Limb (tissue), 2 donors: ENCODE data around the gene CD79B.

ENCODE experiments used
- DNase-seq, 2 donors: peaks; one replicate each; pipeline ENCODE4 v3.0.0-alpha.2; 2016; ENCODE audit errors: extremely low spot score in 2 of 2

The CD79B gene

DNA sequence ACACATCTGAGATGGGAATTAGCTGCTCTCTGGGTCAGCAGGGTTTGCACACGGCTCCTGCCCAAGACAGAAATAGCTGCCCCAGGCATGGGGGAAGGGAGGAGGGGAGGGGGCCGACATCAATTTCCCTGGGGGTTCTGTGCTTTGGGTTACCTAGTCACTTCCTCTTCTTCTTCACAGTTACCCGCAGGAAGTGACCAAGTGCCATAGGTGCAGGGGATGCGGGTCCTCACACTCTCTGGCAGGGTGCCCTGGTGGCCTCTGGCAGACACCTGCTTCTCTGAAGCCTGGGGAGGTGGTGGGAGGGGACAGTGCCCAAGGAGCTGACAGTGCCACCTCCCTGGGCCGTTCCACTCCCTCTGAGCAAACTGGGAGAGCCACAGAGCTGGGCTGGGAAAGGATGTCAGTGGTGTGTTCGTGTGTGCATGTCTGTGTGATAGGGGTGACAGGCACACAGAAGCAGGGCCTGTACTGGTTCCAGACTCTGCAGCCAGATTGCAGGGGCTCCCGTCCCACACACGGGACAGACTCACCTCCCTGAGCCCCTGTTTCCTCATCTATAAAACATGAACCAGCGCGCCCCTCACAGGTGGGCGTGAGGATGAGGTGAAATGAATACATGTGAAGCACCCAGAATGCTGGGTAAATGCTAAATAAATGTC lies 22.4 kb upstream of the CD79B start:
- no peak for DNase-seq

DNA sequence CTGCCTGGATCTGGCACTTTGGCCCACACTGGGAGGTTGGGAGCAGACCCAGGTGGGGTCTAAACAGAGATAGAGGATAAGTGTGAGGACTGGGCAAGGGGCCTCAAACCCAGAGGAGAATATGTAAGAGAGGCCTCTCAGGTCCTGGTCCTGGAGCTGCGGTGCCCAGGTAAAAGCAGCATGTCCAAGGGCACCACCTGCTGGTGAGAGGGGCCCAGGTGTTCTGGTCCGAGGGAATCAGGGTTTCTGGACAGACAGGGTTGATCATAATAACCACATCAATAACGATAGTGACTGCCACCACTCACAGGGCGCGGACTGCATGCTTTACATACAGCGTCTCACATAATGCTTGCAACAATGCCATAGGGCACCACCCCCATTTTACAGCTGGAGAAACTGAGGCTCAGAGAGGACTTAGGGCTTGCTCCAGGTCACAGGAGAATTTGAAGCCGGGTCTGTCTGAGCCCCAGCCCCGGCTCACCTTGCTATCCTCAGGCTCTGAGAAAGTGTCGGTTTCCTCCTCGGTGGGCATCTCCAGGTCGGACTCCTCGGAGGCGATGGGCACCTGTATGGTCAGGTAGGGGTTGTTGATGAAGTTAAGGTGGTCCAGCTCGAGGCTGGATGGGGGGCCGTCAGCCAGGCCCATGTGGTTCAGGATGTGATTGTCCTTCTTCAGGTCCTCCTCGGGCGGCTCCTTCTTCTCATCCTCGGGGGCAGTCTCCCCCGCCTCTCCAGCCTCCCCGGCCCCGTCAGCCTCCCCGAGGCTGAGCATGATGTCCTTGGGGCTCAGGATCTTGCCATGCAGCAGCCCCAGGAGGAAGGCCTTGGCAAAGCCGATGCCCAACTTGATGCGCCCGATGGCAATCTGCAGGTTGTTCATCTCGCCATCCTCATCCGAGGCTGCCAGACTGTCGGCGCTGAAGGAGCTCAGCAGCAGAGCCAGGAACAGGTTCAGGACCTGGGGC lies 19.1 kb upstream of the CD79B start:
- no peak for DNase-seq

DNA sequence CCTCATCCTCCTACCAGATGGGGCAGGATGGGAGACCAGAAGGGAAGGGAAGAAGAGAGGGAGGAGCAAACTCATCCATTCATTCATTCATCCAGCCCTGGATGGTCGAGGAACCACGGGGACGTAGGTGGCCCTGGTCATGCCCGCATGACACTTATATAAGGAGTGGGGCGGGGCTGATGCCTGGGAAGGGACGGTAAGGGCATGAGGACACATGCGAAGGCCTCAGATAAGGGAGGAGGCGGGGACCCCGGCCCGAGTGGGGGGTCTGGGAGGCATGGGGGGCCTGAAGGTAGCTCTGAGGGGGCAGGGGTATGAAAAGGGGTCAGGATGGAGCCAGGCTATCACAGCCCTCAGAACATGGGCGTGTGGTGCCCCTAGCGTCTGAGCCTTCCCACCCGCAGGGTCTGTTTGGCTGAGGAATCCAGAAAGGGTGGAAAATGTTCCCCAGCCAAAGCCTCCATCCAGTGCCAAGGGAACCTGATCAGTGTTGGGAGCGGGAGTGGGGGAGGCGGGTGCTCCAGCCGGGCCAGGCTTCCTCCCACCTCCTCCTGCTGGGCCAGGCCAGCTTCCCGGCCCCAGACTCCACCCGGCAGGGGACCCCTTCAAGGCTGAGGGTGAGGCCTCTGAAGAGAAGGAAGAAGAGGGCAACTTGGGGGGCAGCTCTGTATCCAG lies 17.6 kb upstream of the CD79B start:
- DNase-seq = peak; percentile 20 to 66

DNA sequence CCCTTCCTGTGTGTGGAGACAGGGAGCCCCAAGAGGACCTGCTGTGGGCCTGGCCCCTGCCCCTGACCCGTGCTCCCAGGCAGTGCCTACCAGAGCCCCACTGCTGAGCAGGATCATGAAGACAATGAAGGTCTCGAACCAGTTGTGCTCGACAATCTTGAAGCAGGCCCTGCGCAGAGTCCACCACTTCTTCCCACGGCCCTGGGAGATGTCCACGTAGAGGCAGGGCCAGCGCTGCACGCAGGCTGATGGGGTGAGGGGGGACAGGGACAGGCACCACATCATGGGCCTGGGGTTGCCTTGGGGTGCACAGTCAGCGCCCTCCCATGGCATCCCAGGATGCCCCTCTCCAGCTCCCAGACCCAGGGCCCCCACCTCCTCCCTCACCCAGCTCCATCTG lies 16.4 kb upstream of the CD79B start:
- no peak for DNase-seq

DNA sequence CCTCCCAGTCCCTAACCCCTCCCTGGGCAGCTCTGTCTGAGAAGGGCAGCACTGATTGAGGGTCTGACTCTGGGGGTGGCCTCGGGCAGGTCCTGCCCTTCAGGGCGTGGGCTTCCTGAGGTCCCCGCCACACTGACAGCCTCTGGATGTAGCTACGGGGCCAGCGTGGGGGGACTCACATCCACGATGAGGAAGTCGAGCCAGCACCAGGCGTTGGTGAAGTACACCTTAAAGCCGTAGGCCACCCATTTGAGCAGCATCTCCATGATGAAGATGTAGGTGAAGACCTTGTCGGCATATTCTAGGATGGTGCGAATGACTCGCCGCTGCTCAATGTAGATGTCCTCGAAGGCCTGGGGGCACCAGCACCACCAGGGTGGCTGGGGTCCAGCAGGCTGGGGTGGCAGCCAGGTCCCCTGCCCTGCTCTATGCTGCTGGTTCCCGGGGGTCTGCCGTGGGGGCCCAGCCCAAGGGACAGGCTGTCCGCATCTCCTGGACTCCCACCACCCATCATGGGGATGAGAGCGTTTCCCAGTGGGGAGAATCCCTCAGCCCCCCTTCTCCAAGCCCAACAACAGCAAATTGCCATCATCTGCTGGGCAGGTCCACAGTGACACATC lies 15.7 kb upstream of the CD79B start:
- no peak for DNase-seq

DNA sequence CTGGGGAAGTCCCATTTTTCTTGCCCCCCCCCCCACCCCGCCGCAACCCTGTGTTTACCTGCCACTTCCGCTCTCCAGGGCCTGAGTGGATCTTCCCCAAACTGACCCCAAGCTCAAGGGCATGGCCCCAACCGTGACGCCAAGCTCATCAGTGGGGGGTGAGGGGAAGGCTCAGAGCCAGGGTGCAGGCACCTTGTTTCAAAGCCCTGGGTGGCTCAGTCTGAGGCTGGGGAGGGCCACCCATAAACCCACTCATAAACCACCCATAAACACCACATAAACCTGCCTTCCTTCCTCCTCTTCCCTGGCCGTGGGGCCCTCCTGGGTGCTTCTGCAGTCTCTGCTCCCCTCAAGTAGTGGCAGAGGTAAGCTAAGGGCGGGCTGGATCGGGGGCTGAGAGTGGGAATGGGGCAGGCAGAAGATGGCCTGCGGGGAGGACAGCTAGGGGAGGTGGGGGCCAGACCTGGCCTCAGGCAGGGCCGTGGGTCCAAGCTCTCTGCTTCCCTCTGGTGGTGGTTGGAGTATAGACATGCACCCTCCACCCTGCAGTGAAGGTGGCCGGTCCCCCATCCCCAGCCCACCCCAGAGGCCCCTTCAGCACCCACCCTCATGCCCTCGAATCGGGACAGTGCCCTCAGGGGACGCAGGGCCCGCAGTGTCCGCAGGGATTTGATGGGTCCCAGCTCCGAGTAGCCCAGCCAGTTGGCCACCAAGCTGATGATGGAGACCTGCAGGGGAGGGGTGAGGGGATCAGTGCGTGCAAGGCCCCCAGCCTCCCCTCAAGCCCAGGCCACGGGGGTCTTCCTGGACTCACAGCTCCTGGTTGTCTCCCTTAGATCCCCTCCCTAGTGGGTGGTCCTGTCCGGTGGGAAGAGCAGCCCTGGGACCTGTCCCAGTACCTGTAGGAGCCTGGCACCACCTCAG lies 14.6 kb upstream of the CD79B start:
- peak in 1 of 2 donors; percentile 56 for DNase-seq

DNA sequence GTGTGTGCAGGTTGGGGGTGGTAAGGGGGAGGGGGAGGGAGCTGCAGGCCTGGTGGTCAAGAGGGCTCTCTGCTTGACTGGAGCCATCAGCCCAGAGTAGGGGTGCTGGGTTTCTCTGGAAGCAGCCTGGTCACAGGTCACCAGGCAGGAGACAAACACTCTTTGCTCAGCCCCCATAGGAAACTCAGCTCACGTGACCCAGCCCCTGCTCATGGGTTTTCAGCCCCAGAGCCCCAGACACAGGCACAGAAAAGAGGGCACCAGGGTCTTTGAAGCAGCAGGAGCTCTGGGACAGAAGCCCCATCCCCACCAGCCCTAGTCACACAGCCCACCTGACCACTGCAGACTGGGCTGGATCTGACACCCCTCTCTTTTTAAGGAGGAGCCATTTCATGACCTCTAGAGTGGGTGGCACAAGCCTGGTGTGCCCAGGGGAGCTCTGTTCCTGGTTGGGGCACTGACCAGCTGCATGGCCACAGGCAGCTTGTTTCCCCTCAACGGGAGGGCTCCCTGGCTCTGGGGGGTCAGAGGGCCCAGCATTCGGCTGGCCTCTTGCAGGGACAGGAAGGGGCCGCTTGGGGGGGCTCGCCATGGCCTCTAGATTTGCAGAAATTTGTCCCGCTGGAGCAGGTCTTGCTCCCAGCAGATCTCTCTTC lies 13.8 kb upstream of the CD79B start:
- peak in 1 of 2 donors; percentile 17 for DNase-seq

DNA sequence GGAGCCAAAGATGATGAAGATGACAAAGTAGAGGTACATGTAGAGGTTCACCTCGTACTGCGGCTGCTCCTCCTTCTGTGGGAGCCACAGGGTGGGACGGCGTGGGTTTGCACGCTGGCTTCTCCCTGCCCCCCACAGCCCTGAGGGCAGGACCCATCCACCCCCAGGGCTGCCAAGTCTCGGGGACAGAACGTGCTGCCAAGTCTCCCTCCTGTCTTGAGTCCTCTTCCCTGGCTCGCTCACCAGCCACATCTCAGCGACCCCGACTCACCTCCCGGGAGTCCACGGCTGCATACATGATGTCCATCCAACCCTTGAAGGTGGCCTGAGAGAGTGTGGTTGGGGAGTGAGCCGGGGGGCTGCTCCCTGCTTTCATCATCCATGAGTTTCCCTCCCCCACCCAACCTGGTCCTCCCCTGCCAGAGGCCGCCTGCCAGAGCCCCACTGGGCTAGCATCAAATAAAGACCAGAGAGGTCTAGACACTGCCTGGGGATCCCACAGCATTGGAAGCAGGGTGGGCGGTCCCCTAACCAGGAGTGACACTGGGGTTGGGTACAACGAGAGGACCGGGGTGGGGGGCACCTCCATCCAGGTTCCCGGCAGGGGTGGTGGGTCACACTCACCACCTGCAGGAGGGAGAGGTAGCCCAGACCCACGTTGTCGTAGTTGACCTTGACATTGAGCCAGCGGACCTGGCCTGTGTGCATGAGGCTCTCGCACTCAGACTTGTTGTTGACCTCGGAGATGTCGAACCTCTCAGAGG lies 12.8 kb upstream of the CD79B start:
- no peak for DNase-seq

DNA sequence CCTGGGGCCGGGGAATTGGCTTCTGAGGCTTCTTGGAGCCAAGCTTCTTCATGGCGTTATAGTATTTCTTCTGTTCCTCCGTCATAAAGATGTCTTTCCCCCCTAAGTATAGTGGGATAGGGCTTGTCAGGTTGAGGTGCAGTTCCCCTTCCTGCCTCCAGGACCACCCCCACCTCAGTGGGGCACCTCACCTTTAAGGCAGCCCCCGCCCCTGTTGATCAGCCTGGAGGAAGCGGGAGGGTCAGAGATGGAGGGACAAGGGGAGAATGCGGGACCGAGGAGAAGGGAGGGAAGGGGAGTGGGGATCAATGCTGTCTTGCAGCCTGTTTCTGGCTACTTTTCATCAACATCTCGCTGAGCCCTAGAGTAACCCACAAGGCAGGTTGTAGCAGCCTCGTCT lies 11.6 kb upstream of the CD79B start:
- DNase-seq = no peak

DNA sequence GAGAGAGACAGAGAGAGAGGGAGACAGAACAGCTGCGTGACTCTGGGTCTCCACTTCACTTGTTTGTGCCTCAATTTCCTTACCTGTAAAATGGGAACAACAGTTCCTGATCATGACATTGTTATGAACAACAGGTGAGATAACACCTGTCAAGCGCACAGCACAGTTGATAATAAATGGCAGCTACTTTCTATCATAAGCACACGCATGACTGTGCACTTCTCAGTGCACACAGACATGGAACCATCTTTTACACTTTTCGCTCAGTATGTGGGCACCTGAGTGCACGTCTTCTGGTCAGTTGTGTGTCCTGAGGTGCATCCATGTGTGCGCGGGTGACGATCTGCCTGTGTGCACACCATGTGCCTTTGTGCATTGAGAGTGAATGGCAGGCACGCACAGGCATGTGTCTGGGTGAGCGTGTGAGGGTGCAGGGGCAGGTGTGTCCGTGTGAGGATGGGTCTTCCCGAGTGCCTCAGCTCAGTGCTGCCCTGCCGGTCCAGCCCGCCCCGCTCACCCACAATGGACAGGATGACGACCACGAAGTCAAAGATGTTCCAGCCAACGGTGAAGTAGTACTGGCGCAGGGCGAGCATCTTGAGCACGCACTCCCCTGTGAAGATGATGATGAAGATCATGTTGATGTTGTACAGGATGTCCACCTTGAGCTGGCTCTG lies 10.3 kb upstream of the CD79B start:
- no peak for DNase-seq

DNA sequence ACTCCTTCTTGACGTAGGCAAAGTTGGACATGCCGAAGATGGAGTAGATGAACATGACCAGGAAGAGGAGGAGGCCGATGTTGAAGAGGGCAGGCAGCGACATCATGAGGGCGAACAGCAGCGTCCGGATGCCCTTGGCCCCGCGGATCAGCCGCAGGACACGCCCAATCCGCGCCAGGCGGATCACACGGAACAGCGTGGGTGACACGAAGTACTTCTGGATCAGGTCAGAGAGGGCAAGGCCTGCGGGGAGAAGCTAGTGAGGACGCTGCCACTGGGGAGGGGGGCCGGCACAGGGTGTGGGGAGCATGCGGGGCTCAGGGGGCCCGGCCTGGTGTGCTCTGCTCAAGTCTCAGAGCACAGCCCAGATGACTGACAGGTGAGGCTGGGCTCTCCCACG lies 9.6 kb upstream of the CD79B start:
- DNase-seq = no peak

DNA sequence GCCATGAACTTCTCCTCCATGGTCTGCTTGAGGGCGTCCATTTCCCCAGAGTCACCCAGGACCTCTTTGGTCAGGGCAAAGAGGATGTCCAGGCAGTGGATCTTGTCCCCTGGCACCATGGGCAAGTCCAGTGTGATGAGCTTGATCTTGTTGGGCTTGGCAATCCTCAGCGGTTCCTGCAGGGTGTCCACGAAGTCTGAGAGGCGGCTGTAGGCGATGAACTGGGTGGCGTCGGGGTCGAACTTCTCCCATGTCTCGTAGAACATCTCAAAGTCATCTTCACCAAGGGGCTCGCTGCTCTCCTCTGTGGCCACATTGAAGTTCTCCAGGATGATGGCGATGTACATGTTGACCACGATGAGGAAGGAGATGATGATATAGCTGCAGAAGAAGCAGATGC lies 9.0 kb upstream of the CD79B start:
- DNase-seq = no peak

DNA sequence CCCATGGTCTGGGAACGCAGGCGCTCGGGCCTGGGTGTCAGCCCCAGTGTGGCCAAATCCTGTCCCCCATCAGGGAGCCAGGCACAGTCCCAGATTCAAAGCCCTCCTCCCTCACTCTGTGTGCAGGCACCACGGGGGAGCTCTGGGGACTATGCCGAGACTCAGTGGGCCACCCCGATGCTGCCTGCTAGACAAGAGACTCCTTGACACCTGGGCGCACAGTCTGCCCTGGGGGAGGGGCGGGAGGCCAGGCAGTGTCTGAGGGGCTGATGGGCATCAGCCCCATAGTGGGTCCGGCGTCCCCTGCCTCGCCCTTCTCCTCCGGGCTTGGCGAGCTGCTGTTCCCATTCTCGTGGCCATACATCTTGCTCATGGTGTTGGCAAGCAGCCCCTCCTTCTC lies 8.5 kb upstream of the CD79B start:
- DNase-seq = no peak

DNA sequence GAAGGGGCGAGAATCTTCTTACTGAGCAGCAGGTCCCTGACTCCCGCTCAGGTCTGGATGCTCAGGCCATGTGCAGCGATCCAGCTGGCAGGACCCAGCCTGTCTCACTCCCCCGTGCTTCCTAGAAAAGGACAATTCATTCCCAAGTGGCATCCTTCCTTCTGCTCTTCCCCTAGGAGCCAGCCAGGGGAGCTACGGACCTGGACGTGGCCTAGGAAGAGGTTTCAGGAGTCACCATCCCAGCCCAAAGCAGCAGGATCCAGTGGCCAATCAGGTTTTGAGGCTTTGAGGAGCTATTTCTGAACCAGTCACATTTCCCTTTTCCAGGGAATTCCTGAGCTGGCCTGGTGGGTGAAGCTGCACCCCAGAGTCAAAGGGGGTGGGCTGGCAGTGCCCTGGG lies 7.8 kb upstream of the CD79B start:
- no peak for DNase-seq

DNA sequence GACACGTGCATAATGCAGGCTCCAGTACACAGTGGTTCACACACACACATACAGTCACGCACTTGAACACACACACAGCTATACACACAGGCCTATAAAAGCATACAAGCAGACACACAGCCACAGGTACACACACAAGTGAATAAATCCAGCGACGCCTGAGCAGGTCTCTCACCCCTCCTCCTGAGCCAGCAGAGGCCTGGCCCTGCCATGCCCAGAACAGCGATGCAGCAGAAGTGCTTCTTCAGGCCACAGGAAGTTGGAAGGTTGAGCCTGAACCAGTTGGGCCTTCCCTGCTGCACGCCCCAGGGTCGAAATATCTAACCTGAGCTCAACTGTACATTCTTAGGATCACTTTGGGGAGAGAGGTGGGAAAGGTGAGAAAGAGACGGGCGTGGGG lies 7.3 kb upstream of the CD79B start:
- no peak for DNase-seq

DNA sequence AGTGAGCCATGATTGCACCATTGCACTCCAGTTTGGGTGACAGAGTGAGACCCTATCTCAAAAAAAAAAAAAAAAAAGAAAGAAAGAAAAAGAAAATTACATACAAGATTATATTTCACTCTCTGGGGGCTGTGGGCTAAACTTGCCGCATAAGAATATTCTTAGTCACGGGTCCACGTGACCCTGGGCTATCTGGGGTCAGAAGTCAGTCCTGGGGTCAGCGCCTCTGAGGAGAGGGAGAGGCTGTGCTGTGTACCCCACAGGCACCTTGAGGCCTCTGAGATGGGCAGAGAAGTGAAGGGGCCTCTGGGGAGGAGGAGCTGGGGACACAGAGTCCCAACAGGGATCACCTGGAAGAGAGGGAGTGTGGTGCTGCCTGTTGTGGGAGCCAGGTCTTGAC lies 5.8 kb upstream of the CD79B start:
- DNase-seq = no peak

DNA sequence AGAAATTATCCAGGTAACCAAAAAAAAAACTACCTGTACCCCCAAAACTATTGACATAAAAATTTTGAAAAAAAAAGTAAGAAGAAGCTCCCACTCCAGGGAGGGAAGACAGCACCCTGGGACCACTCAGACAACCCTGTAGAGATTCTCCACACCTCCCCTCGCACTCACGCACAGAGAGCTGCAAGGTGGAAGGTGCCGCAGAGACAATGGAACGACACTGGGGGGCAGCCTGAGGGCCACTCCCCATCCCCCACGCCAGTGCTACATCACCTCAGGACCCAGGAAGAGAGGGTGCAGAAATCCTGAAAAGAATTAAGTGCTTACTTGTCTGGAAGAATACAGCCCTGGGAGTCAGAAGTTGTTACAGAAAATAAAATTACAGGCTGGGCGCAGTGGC lies 5.2 kb upstream of the CD79B start:
- DNase-seq = no peak

DNA sequence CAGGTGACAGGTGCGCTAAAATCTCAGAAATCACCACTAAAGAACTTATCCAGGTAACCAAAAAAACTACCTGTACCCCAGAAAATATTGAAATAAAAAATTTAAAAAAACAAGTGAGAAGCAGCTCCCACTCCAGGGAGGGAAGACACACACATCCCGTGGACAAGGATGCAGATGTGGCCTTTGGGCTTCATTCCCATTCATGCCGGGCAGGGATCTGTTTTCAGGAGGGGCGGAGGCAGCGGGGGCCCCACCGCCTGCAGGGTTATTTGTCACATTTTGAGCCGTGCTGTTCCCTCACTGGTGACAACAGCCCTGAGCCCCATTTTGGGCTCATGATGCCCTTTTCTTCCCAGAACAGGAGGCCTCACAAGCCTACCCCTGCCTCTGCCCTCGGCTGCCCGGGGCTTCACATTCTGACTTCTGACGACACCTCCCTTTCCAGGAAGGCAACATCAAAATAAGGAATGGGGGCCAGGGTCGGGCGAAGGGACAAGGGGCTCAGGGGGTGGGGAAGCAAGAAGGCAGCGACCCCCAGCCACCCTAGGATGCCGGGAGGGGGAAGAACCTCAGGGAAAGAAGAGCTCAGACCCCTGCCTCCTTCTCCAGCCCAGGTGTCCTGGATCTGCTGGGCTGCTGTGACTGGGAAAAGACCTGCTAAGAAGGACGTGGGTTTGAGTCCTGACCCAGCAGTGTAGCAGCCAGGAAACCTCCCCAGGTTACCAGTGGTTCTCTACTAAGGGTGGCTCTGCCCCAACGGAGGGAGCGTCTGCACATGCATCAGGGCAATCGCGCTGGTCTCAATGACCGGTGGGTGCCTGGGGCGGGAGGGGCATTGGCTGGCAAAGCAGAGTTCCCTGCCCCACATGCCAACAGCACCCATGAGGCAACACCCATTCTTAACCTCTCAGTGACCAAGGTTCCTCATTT lies 2.3 kb upstream of the CD79B start:
- no peak for DNase-seq
